Adrenal gland (tissue), 12 donors: ENCODE data around the gene ACTN2. TPM values are rescaled to one million over a fixed set of nuclear protein-coding genes. Genes with fewer than 3 reads are reported as not detected.

ENCODE experiments used
- DNase-seq, 7 donors: peaks; one replicate each; pipeline ENCODE4 v3.0.0-alpha.2; 2019 to 2020
- H3K27ac ChIP-seq, 5 donors: fragments of 200-600 bp; sonication (generic) in 4 of 5; 1 replicate in 3 of 5; 2 replicates in 2 of 5; pipeline versions ENCODE4 v1.5.1 to v1.8.0; 2016 to 2020; ENCODE audit warnings: mild to moderate bottlenecking in 1 of 5
- H3K27me3 ChIP-seq: fragments of 200-600 bp; 2 replicates; pipeline ENCODE4 v1.8.0; 2021
- H3K36me3 ChIP-seq, 2 donors: fragments of 200-600 bp; replicated peaks in 1 of 2; 1 replicate in 1 of 2; 2 replicates in 1 of 2; pipeline versions ENCODE4 v1.5.1 to v1.8.0; 2018 to 2022
- H3K4me1 ChIP-seq, 2 donors: fragments of 200-600 bp; replicated peaks in 1 of 2; 1 replicate in 1 of 2; 2 replicates in 1 of 2; pipeline versions ENCODE4 v1.5.1 to v1.8.0; 2018 to 2021
- H3K4me3 ChIP-seq, 4 donors: fragments of 200-600 bp; sonication (generic) in 3 of 4; one replicate each; pipeline ENCODE4 v1.5.1; 2016 to 2018
- H3K9me3 ChIP-seq, 3 donors: fragments of 200-600 bp; sonication (generic) in 1 of 3; replicated peaks in 1 of 3; 1 replicate in 2 of 3; 2 replicates in 1 of 3; pipeline versions ENCODE4 v1.5.1 to v1.8.0; 2016 to 2021
- POLR2A ChIP-seq, 2 donors: fragments of 450-650 bp; IDR thresholded peaks; one replicate each; pipeline ENCODE4 v1.6.1; 2017; ENCODE audit warnings: antibody characterized with exemption in 2 of 2, mild to moderate bottlenecking in 2 of 2, moderate library complexity in 1 of 2
- WGBS, 4 donors: extraction: QIAGEN DNeasy Blood & Tissue Kit in 2 of 4; methylation state at CpG; one replicate each; pipeline versions ENCODE4 v1.1.5 to v1.1.7; 2013 to 2017; 5-methylcytosine and 5-hydroxymethylcytosine counted together
- intact Hi-C, 2 donors: fragments of 100-400 bp; cut with DNase I; formaldehyde crosslinking; loops; one replicate each; pipeline versions ENCODE4 v1.14.1 to v1.15.0; 2022 to 2023
- polyA plus RNA-seq, 3 donors: library from polyadenylated mRNA; stranded (reverse); fragments of 200-250 nt in 2 of 3; fragments of 350-450 nt in 1 of 3; fragmentation: Illumina TruSeq in 1 of 3; extraction: RNeasy Lipid Tissue Mini Kit (QIAGEN cat#74804) in 1 of 3; gene quantifications; one replicate each; pipeline ENCODE4 v1.2.3, GENCODE V29; 2013 to 2014
- total RNA-seq, 9 donors: library from RNA; depleted of rRNA in 4 of 9; stranded (reverse); fragments of >200 nt in 4 of 9; fragments of 120-200 nt in 1 of 9; fragmentation: NEBNext Ultra II Directional in 1 of 9; extraction: Animal tissue kit (Norgen Biotek cat#: 25700) in 1 of 9; gene quantifications; one replicate each; pipeline versions ENCODE4 v1.1.0 to v1.2.4, GENCODE V29; 2013 to 2023
- TF ChIP-seq, protein P1 (sequence below), 6 experiments: fragments of 450-650 bp in 4 of 6; fragments of 200-600 bp in 2 of 6; sonication (generic) in 1 of 6; IDR thresholded peaks; 1 replicate in 5 of 6; 2 replicates in 1 of 6; pipeline versions ENCODE4 v1.5.1 to v1.8.0; 2016 to 2021; ENCODE audit warnings: antibody characterized with exemption in 6 of 6, mild to moderate bottlenecking in 2 of 6, moderate library complexity in 1 of 6
- donor health status: healthy with polysubstance abuse.
- donor health status: Bipolar disorder and iron deficiency.
- donor health status: DM: yes; HTN: yes; CAD: no.
- donor health status: DM: no; HTN: no; CAD: no.
- donor health status: DM: no; HTN: no; CAD: no.
- donor health status: DM: yes; HTN: yes; CAD: no.

The ACTN2 gene
- total and polyA plus RNA-seq, 12 donors = under 0.01 to 1.0 (median 0.34) TPM; not detected in 2

DNA sequence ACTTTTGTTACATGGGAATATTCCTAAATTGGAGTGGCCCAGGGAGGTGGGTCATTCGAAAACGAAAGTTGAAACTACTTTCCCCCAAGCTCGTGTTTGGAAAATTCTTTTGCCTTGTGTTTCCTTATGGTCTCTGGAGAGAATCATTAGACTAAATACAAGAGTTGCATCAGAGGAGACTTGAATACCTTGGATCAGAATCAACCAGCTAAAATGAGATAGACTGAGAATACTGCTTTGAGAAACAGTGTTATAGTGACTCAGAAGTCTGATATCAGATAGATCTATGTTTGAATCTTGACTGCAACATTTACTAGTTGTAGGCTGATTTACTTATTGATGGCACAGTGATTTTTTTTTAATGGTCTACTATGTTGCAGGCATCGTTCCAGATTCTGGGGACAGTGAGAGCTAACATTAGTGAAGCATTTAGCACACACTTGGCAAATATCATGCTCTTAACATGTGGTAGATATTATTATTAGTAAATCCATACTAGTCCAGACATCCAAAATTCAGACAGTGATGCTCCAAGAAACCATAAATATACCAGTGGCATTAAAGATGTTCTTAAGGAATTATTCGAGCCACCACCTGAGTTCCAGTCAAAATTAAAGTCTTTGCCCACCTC lies 12.9 kb upstream of the ACTN2 start:
- Histone ChIP-seq H3K4me3 (no peak overlapping the region), H3K4me1 (no peaks in the 10 kb centered on the region), H3K27me3 (no peaks in the 10 kb centered on the region), H3K36me3 (no peaks in the 10 kb centered on the region), H3K27ac (no peak overlapping the region), H3K9me3 (no peaks in the 10 kb centered on the region)
- TF ChIP-seq, protein P1, sequence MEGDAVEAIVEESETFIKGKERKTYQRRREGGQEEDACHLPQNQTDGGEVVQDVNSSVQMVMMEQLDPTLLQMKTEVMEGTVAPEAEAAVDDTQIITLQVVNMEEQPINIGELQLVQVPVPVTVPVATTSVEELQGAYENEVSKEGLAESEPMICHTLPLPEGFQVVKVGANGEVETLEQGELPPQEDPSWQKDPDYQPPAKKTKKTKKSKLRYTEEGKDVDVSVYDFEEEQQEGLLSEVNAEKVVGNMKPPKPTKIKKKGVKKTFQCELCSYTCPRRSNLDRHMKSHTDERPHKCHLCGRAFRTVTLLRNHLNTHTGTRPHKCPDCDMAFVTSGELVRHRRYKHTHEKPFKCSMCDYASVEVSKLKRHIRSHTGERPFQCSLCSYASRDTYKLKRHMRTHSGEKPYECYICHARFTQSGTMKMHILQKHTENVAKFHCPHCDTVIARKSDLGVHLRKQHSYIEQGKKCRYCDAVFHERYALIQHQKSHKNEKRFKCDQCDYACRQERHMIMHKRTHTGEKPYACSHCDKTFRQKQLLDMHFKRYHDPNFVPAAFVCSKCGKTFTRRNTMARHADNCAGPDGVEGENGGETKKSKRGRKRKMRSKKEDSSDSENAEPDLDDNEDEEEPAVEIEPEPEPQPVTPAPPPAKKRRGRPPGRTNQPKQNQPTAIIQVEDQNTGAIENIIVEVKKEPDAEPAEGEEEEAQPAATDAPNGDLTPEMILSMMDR (IDR thresholded peaks at IDR 0.05) = no peak
- TF ChIP-seq POLR2A (IDR thresholded peaks at IDR 0.05) = no peak
- 55 to 61% (median 58%) methylated on average over 5 of the region's 5 CpGs for WGBS, 4 donors
- no peak for DNase-seq
- intact Hi-C loops = no loop called here

DNA sequence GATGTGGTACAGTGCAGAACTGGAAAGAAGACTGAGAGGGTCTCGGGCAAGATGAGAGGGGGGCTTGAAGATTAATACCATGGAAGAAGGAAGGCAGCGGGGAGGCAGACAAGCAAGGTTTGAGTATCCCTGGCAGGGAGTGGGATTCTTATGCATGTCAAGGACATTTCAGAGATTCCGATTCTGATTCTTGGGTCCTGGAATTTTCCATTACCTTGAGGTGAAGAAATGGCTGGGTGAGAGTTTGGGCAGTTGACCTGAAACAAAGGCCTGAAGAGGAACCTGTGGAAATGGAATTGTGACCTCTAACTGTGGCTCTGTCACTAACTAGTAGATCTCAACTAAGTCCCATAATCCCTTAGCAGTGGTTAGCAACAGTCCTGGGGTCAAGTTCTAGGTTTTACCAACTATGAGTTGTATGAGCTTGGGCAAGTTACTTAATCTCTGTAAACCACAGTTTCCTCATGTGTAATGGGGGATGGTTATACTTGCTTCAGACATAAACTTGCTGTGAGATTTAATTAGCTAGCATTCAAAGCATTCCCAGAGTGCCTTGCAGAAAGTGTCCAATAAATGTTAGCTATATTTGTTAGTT lies 8.6 kb upstream of the ACTN2 start:
- Histone ChIP-seq H3K36me3 (no peaks in the 10 kb centered on the region), H3K9me3 (no peaks in the 10 kb centered on the region), H3K27ac (no peak overlapping the region), H3K27me3 (no peaks in the 10 kb centered on the region), H3K4me3 (no peak overlapping the region), H3K4me1 (no peaks in the 10 kb centered on the region)
- WGBS, 4 donors = 44 to 69% (median 63%) methylated on average over 3 of the region's 3 CpGs
- TF ChIP-seq, protein P1 (IDR thresholded peaks at IDR 0.05) = no peak
- no peak for TF ChIP-seq POLR2A (IDR thresholded peaks at IDR 0.05)
- no peak for DNase-seq
- intact Hi-C loops = no loop called here

DNA sequence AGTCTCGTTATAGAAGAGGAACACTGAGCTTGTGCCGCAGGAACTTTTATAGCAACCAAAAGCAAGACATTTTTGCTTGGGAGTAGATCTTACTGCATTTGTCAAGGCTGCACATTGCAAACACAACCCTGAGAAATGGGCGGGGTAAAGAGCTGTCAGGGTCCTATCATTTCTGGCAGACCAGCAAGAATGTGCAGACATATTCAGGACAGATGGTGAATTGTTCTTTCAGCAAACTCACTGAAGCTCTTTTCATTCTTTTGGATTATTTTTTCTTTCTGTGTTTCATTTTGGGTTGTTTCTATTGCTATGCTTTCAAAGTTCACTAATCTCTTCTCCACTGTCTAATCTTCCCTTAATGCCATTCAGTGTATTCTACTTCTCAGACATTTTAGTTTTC lies 5.1 kb upstream of the ACTN2 start:
- Histone ChIP-seq H3K27me3 (no peaks in the 10 kb centered on the region), H3K4me1 (no peaks in the 10 kb centered on the region), H3K9me3 (no peaks in the 10 kb centered on the region), H3K27ac (no peak overlapping the region), H3K36me3 (no peaks in the 10 kb centered on the region), H3K4me3 (no peak overlapping the region)
- intact Hi-C loops = no loop called here
- DNase-seq = no peak
- TF ChIP-seq, protein P1 (IDR thresholded peaks at IDR 0.05) = no peak
- no peak for TF ChIP-seq POLR2A (IDR thresholded peaks at IDR 0.05)
- 54 to 69% (median 57%) methylated on average over 3 of the region's 3 CpGs for WGBS, 4 donors

DNA sequence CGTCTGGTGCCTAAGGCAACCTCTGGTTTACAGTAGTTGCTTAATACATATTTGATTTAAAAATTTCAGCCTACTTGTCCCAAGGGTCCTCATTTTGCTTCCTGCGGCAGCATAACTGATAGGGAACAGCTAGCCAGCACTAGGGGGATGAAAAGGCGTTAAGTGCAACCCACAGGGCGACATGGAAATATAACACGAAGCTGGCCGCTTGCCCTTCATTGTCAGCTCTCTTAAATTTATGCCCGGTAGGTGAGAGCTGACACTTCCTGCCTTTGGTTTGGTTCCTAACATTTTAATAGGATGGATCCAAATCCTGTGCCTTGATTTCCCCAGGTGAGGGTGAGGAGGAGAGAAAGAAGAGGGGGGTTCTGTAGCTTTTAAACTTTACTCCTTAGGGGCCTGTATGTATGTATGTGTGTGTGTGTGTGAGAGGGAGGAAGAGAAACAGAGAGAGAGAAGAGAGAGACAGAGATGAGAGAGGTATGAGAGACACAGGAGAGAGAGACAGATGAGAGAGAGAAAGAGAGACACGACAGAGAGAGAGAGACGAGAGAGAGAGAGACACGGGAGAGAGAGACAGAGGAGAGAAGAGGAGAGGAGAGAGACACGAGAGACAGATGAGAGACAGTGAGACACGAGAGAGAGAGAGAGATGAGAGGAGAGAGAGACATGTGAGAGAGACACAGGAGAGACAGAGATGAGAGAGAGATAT lies 938 bp upstream of the ACTN2 start:
- no peak overlapping the region for H3K4me3 ChIP-seq
- peaks cover 8% of the 10 kb centered on the region in 2 donors for H3K4me1 ChIP-seq
- 80 to 84% (median 80%) methylated on average over 12 of the region's 12 CpGs for WGBS, 4 donors
- H3K27ac ChIP-seq = no peak overlapping the region
- intact Hi-C loops = no loop called here
- peaks cover 4% of the 10 kb centered on the region for H3K27me3 ChIP-seq
- no peaks in the 10 kb centered on the region for H3K36me3 ChIP-seq
- H3K9me3 ChIP-seq = no peaks in the 10 kb centered on the region
- DNase-seq = no peak
- TF ChIP-seq, protein P1 (IDR thresholded peaks at IDR 0.05) = no peak
- no peak for TF ChIP-seq POLR2A (IDR thresholded peaks at IDR 0.05)
